GM18909 (cell line): ENCODE measurements around the gene TSR3.

ENCODE experiments used
- ATAC-seq: cut with Tn5 transposase; IDR thresholded peaks from one replicate; pipeline ENCODE4 v1.9.1; 2021; ENCODE audit warnings: mild to moderate bottlenecking; ENCODE audit not compliant: unreplicated experiment, poor library complexity

TSR3 gene

GRCh38 chr16:1326946-1327618 is 24.6 kb downstream of the TSR3 start:
- no peak for ATAC-seq

GRCh38 chr16:1326391-1326790 is 25.3 kb downstream of the TSR3 start:
- no peak for ATAC-seq

GRCh38 chr16:1325673-1326371 is 25.9 kb downstream of the TSR3 start:
- no peak for ATAC-seq

- no peak for ATAC-seq
Observed at GRCh38 chr16:1325261-1325660, 26.4 kb downstream of the TSR3 start.

- ATAC-seq: no peak
Observed at GRCh38 chr16:1324286-1324826, 27.3 kb downstream of the TSR3 start.

GRCh38 chr16:1323296-1324239 is 28.1 kb downstream of the TSR3 start:
- ATAC-seq: no peak

- ATAC-seq: no peak
Observed at GRCh38 chr16:1322407-1322806, 29.3 kb downstream of the TSR3 start.

GRCh38 chr16:1320658-1321240 is 30.9 kb downstream of the TSR3 start:
- no peak for ATAC-seq

- no peak for ATAC-seq
Observed at GRCh38 chr16:1320097-1320496, 31.6 kb downstream of the TSR3 start.

- ATAC-seq: no peak
Observed at GRCh38 chr16:1319041-1319440, 32.6 kb downstream of the TSR3 start.

GRCh38 chr16:1318268-1318545 is 33.5 kb downstream of the TSR3 start:
- ATAC-seq: no peak

- no peak for ATAC-seq
Observed at GRCh38 chr16:1317479-1318267, 34.0 kb downstream of the TSR3 start.

GRCh38 chr16:1316033-1316405 is 35.7 kb downstream of the TSR3 start:
- no peak for ATAC-seq

- no peak for ATAC-seq
Observed at GRCh38 chr16:1315081-1316032, 36.3 kb downstream of the TSR3 start.

GRCh38 chr16:1314399-1315068 is 37.1 kb downstream of the TSR3 start:
- no peak for ATAC-seq

- no peak for ATAC-seq
Observed at GRCh38 chr16:1313721-1314369, 37.8 kb downstream of the TSR3 start.

- ATAC-seq: no peak
Observed at GRCh38 chr16:1312903-1313302, 38.8 kb downstream of the TSR3 start.

GRCh38 chr16:1312467-1312816 is 39.2 kb downstream of the TSR3 start:
- ATAC-seq: no peak
